Dermis microvascular lymphatic vessel endothelial cell (primary cell): ENCODE measurements around the gene ALDOB. TPM values are rescaled to one million over a fixed set of nuclear protein-coding genes. Genes with fewer than 3 reads are reported as not detected.

ENCODE experiments used
- DNase-seq, 2 donors: peaks; one replicate each; pipeline versions ENCODE4 v3.0.0 to v3.0.0-alpha.2; 2010; ENCODE audit warnings: low read depth in 2 of 2
- total RNA-seq: library from RNA; depleted of rRNA; stranded (reverse); fragments of >200 nt; gene quantifications from 2 replicates; pipeline ENCODE4 v1.2.1, GENCODE V29; 2014

The ALDOB gene
- total RNA-seq, 1 donor from 2014 or later, result 0.13 TPM

DNA sequence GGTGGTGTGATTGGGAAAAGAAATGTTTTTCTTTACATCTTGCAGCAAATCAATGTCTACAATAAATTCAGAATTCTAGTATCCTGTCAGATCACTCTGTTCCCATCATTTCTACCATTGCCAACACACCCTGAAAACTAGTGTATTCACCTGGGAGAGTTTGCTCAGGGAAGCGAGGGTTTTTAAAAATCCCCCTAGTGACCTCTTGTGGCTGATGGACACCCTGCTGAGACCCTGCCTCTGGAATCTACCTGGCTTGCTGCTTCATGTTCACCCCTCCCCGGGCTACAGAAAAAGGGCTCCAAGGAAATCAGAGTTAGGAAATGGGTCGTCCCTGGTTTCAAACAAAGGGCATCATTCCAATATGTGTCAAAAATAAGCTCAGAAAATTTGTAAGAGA lies 21.4 kb upstream of the ALDOB start:
- DNase-seq, result no peak

- DNase-seq, result peak; percentile 70 to 77
Observed at GRCh38 chr9:101455656-101456240, 20.2 kb upstream of the ALDOB start.

GRCh38 chr9:101453776-101454570 lies 18.4 kb upstream of the ALDOB start:
- DNase-seq, result peak in 1 of 2 donors; percentile 4

DNA sequence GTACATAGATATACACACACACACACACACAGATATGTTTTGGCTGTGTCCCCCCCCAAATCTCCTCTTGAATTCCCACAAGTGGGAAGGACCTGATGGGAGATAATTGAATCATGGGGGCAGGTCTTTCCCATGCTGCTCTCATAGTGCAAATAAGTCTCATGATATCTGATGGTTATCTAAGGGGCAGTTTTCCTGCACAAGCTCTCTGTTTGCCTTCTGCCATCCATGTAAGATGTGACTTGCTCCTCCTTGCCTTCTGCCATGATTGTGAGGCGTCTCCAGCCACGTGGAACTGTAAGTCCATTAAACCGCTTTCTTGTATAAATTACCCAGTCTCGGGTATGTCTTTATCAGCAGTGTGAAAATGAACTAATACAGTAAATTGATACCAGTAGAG lies 15.9 kb upstream of the ALDOB start:
- no peak for DNase-seq

DNA sequence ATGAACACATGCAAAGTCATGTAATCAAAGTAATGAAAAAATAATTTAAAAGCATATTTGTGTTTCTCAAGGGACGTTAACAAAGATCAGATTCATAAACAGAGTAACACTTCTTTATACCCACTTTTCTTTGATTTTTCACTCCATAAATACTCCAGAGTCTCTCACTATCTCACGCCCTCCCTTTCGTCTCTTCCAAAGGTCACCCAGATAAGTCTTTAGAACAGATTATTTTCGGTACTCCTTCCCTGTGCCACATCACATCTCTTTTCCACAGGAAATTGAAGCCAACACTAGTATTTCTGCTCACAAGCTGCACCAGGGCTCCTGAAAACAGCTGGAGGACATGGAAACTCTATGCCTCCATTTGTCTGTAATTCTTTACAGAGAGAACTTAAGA lies 15.4 kb upstream of the ALDOB start:
- no peak for DNase-seq

GRCh38 chr9:101449071-101449721 lies 13.6 kb upstream of the ALDOB start:
- peak; percentile 63 to 76 for DNase-seq

- no peak for DNase-seq
Observed at GRCh38 chr9:101448680-101449070, 13.1 kb upstream of the ALDOB start.

- DNase-seq, result no peak
Observed at GRCh38 chr9:101446732-101447131, 11.2 kb upstream of the ALDOB start.

DNA sequence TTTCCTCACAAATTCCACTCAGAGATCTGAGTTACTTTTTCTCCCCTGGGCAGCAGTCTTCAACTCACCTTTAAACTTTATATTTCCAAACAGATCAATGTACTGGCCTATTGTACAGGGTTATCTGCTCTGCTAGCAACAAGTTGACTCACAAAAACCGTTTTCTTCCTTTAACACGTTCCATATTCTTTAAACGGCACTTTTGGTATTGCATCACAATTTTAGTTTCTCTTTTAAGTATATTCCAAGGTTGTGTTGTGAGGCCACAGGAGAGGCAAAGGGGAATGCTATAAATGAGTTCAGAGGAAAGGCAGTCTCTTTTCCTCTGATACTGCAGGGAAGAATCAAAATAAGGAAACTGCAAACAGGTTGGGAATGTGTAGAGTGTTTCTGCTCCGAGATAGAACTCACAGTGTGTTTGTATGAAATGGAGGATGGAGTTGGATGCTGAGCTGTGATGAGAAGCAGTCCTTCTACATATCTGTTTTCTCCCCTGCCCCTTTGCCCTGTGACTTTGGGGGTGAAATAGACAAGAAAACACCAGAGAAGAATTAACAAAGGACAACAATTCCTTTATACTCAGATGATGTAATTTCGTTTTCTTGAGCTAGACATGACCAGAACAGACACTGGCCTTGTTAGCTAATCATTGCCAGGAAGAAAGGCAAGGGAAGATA lies 9.9 kb upstream of the ALDOB start:
- no peak for DNase-seq

DNA sequence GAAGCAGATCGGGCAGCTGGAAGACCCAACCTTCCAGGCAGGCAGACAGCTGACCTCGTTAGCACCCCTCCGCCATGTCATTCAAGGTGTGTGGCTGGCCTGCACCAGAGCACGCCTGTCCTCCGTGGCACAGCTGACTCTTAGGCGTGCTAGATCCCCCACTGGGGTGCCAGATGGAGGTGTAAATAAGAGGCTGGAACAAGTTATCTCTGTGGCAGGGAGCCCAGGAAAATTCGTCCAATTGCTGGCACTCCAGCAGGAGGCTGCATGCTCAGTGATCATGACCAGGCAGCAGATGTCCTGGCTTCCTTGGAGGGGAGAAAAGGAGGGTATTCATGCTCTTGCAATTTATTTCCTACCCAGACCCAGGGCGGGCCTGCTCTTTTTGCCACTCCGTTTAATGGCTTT lies 7.8 kb upstream of the ALDOB start:
- no peak for DNase-seq

GRCh38 chr9:101442736-101443135 lies 7.2 kb upstream of the ALDOB start:
- no peak for DNase-seq

DNA sequence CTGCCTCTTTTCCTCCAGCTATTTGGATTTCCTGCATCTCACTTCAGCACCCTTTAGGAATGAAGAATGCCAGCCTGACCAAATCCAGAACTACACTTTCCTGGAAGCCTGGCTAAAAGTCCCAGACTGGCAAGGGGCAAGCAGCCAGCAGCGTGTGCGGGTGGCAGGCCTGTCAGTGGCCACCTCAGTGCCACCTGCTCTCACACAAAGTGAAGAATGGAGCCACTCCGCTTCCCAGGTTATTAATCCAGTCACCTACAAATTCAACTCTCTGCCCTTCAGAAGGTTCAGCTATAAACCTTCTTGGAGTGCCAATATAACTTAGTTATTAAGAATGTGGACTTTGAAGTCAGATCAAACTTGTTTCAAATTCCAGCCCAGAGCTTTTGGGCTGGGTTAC lies 6.7 kb upstream of the ALDOB start:
- DNase-seq, result no peak

DNA sequence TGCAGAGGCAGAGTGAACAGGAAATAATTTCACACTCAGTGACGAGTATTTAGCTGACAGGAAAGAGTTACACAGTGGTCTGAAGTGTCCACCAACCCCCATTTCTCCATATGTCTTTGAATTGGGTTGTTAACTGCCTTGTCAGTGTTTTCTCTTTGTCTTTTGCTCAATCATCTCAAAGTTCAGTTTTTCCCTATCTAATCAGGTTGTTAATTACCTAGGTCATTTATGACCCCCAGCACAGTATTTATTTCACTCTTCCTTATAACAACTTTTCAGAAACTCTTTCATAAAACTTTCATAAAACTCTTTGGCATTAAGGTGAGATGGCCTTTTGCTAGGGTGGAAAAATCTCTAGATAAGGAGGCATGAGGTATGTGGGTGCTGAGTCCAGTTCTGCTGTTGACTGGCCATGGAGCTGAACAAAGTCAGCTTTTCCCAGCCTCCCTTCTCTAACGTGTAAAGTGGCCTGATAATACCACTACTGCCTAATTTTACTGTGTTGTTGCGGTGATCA lies 5.2 kb upstream of the ALDOB start:
- no peak for DNase-seq

DNA sequence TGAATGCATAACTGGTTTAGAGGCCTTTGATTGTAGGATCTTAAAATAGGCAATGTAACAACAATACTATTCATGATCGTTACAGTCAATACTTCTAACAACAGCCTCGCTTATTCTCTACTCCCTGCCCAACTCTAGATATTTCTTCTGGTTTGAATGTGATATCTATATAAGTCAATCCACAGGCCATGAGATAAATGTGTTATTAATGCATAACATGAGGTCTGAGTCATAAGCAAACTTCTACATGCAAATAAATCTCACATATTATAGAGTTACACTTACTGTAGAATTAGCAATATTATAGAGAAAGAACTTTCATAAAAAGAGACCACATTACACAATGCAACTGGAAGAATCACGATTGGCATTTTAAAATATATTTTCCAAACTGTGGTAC lies 2.9 kb upstream of the ALDOB start:
- DNase-seq, result no peak

- no peak for DNase-seq
Observed at GRCh38 chr9:101437806-101438232, 2.2 kb upstream of the ALDOB start.

DNA sequence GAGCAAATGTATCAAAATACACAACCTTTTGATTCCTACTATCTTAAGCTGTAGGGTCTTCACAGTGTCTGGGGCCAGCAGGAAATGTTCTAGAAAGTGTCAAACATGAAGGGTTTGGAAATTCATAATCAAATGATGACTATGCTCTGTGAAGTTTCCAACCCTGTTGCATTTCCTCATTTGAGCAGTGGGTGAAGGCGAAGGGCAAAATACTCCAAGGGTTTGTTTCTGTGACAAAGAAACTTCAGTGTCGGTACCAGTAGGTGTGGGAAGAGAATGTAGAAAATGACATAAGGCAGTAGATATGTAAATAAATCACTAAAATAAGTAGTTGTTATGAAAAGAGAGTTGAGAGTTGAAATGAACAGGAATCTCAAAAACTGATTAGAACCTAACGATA lies 576 bp downstream of the ALDOB start:
- DNase-seq, result no peak

- no peak for DNase-seq
Observed at GRCh38 chr9:101433229-101433628, 2.3 kb downstream of the ALDOB start.

- DNase-seq, result no peak
Observed at GRCh38 chr9:101432740-101433139, 2.8 kb downstream of the ALDOB start.

DNA sequence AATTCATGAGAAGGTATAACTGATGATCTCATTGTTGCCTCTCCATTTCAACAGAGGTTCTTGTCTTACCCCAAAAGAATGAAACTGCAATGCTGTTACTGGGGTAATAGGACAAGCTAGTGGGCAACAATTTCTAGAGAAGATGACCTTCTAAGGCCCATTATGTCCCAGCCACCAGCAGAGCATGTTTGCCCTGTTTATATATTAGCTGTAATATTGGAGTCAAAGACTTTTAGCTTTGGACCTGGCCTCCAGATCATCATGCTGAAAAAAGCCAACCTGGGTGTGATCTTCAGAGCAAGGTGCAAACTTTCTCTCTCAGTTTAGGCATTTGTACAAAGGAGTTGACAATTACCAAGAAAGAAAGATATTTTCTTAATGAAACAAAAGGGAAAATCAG lies 3.4 kb downstream of the ALDOB start:
- no peak for DNase-seq

DNA sequence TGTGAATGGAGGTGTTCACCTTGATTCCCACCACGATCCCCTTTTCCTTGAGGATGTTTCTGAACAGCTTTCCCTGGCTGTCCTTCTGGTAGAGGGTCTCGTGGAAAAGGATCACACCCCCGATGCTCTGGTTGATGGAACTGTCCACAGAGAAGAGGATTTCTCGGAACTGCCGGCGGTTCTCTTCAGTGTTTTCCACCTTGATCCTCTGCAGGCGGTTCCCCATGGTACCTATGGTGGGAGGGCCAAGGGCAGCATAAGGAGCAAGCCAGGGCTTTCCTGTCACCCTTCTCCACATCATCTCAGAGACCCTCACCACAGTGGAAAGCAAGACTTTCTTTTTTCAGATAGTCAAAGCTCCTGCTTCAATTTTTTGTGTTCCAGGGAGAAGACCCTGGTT lies 5.8 kb downstream of the ALDOB start:
- DNase-seq, result no peak

DNA sequence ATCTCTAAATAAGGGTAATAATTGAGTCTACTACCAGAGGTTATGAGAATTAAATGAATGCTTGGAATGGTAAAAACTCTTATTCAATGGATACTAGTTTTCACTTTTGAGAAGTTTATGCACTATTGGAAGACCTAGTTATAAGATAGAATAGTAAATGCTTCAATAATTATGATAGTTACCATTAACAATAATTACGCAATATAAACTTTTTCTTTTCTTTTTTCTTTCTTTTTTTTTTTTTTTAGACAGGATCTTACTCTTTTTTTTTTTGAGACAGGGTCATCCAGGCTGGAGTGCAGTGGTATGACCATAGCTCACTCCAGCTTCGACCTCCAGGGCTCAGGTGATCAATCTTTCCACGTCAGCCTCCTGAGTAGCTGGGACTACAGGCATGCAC lies 6.7 kb downstream of the ALDOB start:
- no peak for DNase-seq
